Large intestine (tissue), 3 donors: Measurements from ENCODE around the gene ZFP14. TPM values are rescaled to one million over a fixed set of nuclear protein-coding genes. Genes with fewer than 3 reads are reported as not detected.
"Not testable (repeated sequence)": the region's sequence is repeated elsewhere in the genome, so short reads cannot be mapped to it uniquely, and the experiment has no call there.

ENCODE experiments used
- DNase-seq, 2 donors: peaks; one replicate each; pipeline versions ENCODE4 v3.0.0 to v3.0.0-alpha.2; 2013
- H3K27ac ChIP-seq: one replicate; pipeline ENCODE4 v1.5.1; 2013; ENCODE audit warnings: low read length
- H3K27me3 ChIP-seq: 2 replicates; pipeline ENCODE4 v1.6.1; 2013; ENCODE audit warnings: low read length; ENCODE audit not compliant: control insufficient read depth, insufficient read depth
- H3K36me3 ChIP-seq: 2 replicates; pipeline ENCODE4 v1.6.1; 2013; ENCODE audit warnings: low read length; ENCODE audit not compliant: control insufficient read depth, insufficient read depth
- H3K4me1 ChIP-seq: one replicate; pipeline ENCODE4 v1.6.1; 2013; ENCODE audit warnings: low read length; ENCODE audit not compliant: control insufficient read depth, insufficient read depth
- H3K4me3 ChIP-seq: one replicate; pipeline ENCODE4 v1.5.1; 2013; ENCODE audit warnings: low read length
- H3K9me3 ChIP-seq: one replicate; pipeline ENCODE4 v1.6.1; 2013; ENCODE audit warnings: mild to moderate bottlenecking, low read depth, low read length, moderate library complexity; ENCODE audit not compliant: control insufficient read depth
- WGBS: methylation state at CpG from one replicate; pipeline ENCODE4 v1.1.5; 2013; ENCODE audit warnings: low lambda C conversion rate; ENCODE audit not compliant: insufficient coverage; 5-methylcytosine and 5-hydroxymethylcytosine counted together
- polyA plus RNA-seq: library from polyadenylated mRNA; unstranded; fragments of 120-200 nt; gene quantifications from one replicate; pipeline ENCODE4 v1.2.1, GENCODE V29; 2013

ZFP14 gene
- polyA plus RNA-seq, 1 donor = 8.7 TPM

DNA sequence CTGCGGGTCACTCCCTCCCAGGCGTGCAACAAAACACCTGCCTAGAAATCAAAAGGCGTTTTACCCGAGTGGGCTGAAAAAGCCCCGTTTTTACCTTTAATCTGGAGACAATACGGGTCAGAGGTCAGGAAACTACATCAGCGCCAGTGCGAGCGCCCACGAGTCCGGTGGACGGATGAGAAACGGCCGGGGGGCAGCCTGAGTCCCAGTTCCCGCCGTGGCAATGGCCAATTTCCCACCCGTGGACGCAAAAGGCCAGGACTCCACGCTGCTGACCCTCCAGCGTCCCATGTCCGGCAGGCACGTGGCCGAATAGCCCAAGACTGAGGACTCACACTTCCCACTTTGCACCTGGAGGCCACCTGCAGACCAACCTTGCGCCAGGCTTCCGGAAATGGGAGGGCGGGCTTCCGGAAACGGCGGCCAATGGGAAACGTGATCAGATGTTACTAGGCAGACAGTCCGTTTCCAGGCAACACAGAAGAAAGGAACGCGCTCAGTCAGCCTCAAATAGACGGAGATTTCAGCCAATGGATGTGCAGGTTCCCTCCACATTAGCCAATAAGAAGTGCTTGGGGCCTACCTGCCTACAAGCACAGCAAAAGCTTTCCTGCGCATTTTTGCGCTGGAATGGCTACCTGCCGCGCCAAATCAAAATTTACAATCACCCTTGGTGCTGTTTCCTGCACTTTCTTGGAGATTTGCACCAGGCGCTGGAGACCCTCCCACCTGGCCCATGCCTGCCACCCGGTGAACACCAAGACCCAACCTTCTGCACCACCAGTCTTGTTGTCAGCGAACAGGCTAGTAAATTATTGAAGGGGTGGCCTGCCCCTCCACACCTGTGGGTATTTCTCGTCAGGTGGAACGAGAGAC is 47.4 kb downstream of the ZFP14 start:
- Histone ChIP-seq H3K4me3 (peak overlapping the region; percentile 86), H3K4me1 (no peaks in the 10 kb centered on the region), H3K36me3 (peaks cover 27% of the 10 kb centered on the region), H3K9me3 (peaks cover 14% of the 10 kb centered on the region), H3K27ac (peak overlapping the region; percentile 62), H3K27me3 (no peaks in the 10 kb centered on the region)
- no CpG with 5 or more reads among the region's 43 CpGs for WGBS
- DNase-seq = peak; percentile 92 to 95

DNA sequence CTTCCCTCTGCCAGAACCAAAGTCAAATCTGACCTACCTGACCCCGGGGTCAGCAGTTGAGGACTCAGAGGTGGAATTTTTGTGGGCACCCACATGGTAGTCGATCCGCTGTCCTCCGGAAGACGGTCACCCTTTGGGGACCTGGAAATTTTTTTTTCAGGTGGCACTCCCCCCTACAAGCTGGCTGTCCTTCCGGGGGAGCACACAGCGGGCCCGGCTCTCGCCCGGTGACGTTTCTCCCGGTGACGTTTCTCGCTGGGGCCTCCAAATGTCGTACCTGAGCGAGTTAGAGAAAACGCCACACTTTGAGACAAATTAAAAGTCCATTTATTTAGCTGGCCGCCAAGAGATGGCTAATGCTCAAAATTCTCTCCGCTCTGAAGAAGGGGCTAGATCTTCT is 48.8 kb downstream of the ZFP14 start:
- Histone ChIP-seq H3K9me3 (peaks cover 14% of the 10 kb centered on the region), H3K27me3 (no peaks in the 10 kb centered on the region), H3K4me3 (no peak overlapping the region), H3K4me1 (no peaks in the 10 kb centered on the region), H3K36me3 (peaks cover 39% of the 10 kb centered on the region), H3K27ac (no peak overlapping the region)
- DNase-seq = no peak
- 84% methylated on average over 2 of the region's 19 CpGs for WGBS

GRCh38 chr19:36329534-36329933 is 49.5 kb downstream of the ZFP14 start:
- not testable (repeated sequence) for H3K27ac ChIP-seq, H3K27me3 ChIP-seq, H3K4me3 ChIP-seq, DNase-seq, H3K4me1 ChIP-seq
- no CpG with 5 or more reads among the region's 16 CpGs for WGBS
- Histone ChIP-seq H3K9me3 (peaks cover 14% of the 10 kb centered on the region), H3K36me3 (peaks cover 39% of the 10 kb centered on the region)

- not testable (repeated sequence) for H3K27ac ChIP-seq, H3K27me3 ChIP-seq, DNase-seq, H3K4me3 ChIP-seq, H3K4me1 ChIP-seq
- WGBS = no CpG with 5 or more reads among the region's 10 CpGs
- H3K36me3 ChIP-seq = peaks cover 39% of the 10 kb centered on the region
- H3K9me3 ChIP-seq = peaks cover 14% of the 10 kb centered on the region
These were observed 52.4 kb downstream of the ZFP14 start for GRCh38 chr19:36326649-36327048.

- not testable (repeated sequence) for DNase-seq, H3K4me1 ChIP-seq, H3K36me3 ChIP-seq, H3K4me3 ChIP-seq, H3K27me3 ChIP-seq, H3K9me3 ChIP-seq, H3K27ac ChIP-seq
- WGBS = no CpG with 5 or more reads among the region's 1 CpG
These were observed 63.8 kb downstream of the ZFP14 start for GRCh38 chr19:36315164-36315563.

- not testable (repeated sequence) for H3K4me1 ChIP-seq, H3K27me3 ChIP-seq, DNase-seq, H3K4me3 ChIP-seq, H3K27ac ChIP-seq, H3K36me3 ChIP-seq
- no CpG with 5 or more reads among the region's 5 CpGs for WGBS
- peaks cover 11% of the 10 kb centered on the region for H3K9me3 ChIP-seq
These were observed 64.9 kb downstream of the ZFP14 start for GRCh38 chr19:36314053-36314452.

GRCh38 chr19:36311098-36311760 is 67.8 kb downstream of the ZFP14 start:
- DNase-seq, H3K4me1 ChIP-seq, H3K27ac ChIP-seq, H3K27me3 ChIP-seq, H3K9me3 ChIP-seq, H3K4me3 ChIP-seq, H3K36me3 ChIP-seq: not testable (repeated sequence)
- WGBS = no CpG with 5 or more reads among the region's 26 CpGs

- H3K27me3 ChIP-seq, DNase-seq, H3K27ac ChIP-seq, H3K4me1 ChIP-seq, H3K4me3 ChIP-seq, H3K36me3 ChIP-seq, H3K9me3 ChIP-seq: not testable (repeated sequence)
- no CpG with 5 or more reads among the region's 5 CpGs for WGBS
These were observed 68.5 kb downstream of the ZFP14 start for GRCh38 chr19:36310416-36310990.

- not testable (repeated sequence) for DNase-seq, H3K27ac ChIP-seq, H3K9me3 ChIP-seq, H3K36me3 ChIP-seq, H3K27me3 ChIP-seq, H3K4me1 ChIP-seq, H3K4me3 ChIP-seq
- WGBS = no CpG with 5 or more reads among the region's 23 CpGs
These were observed 69.2 kb downstream of the ZFP14 start for GRCh38 chr19:36309759-36310158.

- H3K27ac ChIP-seq, H3K36me3 ChIP-seq, DNase-seq, H3K27me3 ChIP-seq, H3K9me3 ChIP-seq, H3K4me1 ChIP-seq, H3K4me3 ChIP-seq: not testable (repeated sequence)
- WGBS = 89% methylated on average over 12 of the region's 39 CpGs
These were observed 69.7 kb downstream of the ZFP14 start for GRCh38 chr19:36309309-36309708.
